Body of pancreas (tissue), 4 donors: Measurements from ENCODE around the gene IL15RA.

ENCODE experiments used
- POLR2A ChIP-seq, 3 donors: fragments of 450-650 bp; IDR thresholded peaks; one replicate each; pipeline ENCODE4 v1.6.1; 2016; ENCODE audit warnings: antibody characterized with exemption in 3 of 3, mild to moderate bottlenecking in 2 of 3
- TF ChIP-seq, protein P1 (sequence below), 7 experiments: fragments of 450-650 bp in 4 of 7; fragments of 200-600 bp in 3 of 7; sonication (generic) in 3 of 7; IDR thresholded peaks; one replicate each; pipeline ENCODE4 v1.5.1; 2016 to 2019; ENCODE audit warnings: antibody characterized with exemption in 7 of 7

DNA sequence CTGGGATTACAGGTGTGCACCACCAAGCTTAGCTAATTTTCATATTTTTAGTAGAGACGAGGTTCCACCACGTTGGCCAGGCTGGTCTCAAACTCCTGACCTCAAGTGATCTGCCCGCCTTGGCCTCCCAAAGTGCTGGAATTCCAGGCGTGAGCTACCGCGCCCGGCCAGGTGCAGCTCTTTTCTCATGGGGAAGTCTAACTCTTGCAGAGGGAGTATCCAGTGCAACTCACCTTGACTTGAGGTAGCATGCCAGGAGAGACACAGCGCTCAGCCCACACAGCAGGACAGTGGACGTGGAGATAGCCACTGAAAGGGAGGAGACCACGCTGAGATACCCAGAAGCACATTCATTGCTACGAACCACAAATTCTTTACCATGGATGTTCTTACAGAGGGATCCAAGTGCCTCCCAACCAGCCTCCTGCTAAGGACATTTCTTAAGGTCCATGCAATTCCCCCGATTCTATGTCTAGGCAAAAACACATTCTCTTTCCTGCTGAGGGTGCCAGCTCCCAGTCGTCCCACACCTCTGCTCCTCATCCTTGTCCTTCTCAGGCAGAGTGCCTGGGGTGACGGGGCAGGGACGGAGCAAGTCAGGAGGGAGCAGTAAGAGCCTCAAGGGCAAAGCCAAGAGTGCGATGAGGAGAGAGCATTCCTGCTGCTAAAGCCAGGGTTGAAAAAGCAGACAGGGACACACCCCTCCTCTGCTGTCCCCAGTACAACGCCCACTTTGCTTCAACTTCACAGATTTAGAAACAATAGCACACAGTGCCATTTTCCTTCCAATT lies 21.0 kb downstream of the IL15RA start:
- TF ChIP-seq, protein P1, sequence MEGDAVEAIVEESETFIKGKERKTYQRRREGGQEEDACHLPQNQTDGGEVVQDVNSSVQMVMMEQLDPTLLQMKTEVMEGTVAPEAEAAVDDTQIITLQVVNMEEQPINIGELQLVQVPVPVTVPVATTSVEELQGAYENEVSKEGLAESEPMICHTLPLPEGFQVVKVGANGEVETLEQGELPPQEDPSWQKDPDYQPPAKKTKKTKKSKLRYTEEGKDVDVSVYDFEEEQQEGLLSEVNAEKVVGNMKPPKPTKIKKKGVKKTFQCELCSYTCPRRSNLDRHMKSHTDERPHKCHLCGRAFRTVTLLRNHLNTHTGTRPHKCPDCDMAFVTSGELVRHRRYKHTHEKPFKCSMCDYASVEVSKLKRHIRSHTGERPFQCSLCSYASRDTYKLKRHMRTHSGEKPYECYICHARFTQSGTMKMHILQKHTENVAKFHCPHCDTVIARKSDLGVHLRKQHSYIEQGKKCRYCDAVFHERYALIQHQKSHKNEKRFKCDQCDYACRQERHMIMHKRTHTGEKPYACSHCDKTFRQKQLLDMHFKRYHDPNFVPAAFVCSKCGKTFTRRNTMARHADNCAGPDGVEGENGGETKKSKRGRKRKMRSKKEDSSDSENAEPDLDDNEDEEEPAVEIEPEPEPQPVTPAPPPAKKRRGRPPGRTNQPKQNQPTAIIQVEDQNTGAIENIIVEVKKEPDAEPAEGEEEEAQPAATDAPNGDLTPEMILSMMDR (IDR thresholded peaks at IDR 0.05) = no peak
- no peak for TF ChIP-seq POLR2A (IDR thresholded peaks at IDR 0.05)
